Psoas muscle (tissue), 8 donors: ENCODE results near the gene MYB. TPM values are rescaled to one million over a fixed set of nuclear protein-coding genes. Genes with fewer than 3 reads are reported as not detected.

Source experiments
- ATAC-seq, 4 donors: fragments of 200-7000 bp; cut with Tn5 transposase; one replicate each; pipeline ENCODE4 v1.9.1; 2020; ENCODE audit warnings: moderate library complexity in 3 of 4, mild to moderate bottlenecking in 2 of 4
- DNase-seq, 2 donors: peaks; one replicate each; pipeline ENCODE4 v3.0.0-alpha.2; 2020
- H3K27ac ChIP-seq: fragments of 200-600 bp; one replicate; pipeline ENCODE4 v1.8.0; 2022
- H3K27me3 ChIP-seq, 3 donors: fragments of 200-600 bp in 1 of 3; one replicate each; pipeline versions ENCODE4 v1.6.1 to v1.8.0; 2013 to 2022; ENCODE audit warnings: low read length in 2 of 3, mild to moderate bottlenecking in 2 of 3, moderate library complexity in 1 of 3; ENCODE audit not compliant: insufficient read depth in 3 of 3
- H3K36me3 ChIP-seq, 2 donors: fragments of 200-600 bp in 1 of 2; one replicate each; pipeline versions ENCODE4 v1.6.1 to v1.8.0; 2013 to 2022; ENCODE audit warnings: low read depth in 1 of 2, mild to moderate bottlenecking in 1 of 2, moderate library complexity in 1 of 2; ENCODE audit not compliant: insufficient read depth in 1 of 2
- H3K4me1 ChIP-seq: fragments of 200-600 bp; one replicate; pipeline ENCODE4 v1.8.0; 2022
- H3K4me3 ChIP-seq: fragments of 200-600 bp; one replicate; pipeline ENCODE4 v1.8.0; 2022; ENCODE audit warnings: mild to moderate bottlenecking
- H3K9me3 ChIP-seq: fragments of 200-600 bp; one replicate; pipeline ENCODE4 v1.8.0; 2022
- WGBS, 3 donors: extraction: QIAGEN DNeasy Blood & Tissue Kit; methylation state at CpG; one replicate each; pipeline versions ENCODE4 v1.1.6 to v1.1.7; 2013; 5-methylcytosine and 5-hydroxymethylcytosine counted together
- intact Hi-C, 2 donors: fragments of 100-400 bp; cut with DNase I; formaldehyde crosslinking; loops; one replicate each; pipeline versions ENCODE4 v1.11.0 to v1.14.2; 2022
- polyA plus RNA-seq, 3 donors: library from polyadenylated mRNA; stranded (reverse); fragments of 200-250 nt; gene quantifications; one replicate each; pipeline ENCODE4 v1.2.3, GENCODE V29; 2013
- total RNA-seq, 4 donors: library from RNA; stranded (reverse); fragmentation: NEBNext Ultra II Directional in 2 of 4; extraction: Animal tissue kit (Norgen Biotek cat#: 25700) in 2 of 4; gene quantifications; one replicate each; pipeline versions ENCODE4 v1.2.1 to v1.2.4, GENCODE V29; 2021 to 2023
- TF ChIP-seq, protein P1 (sequence below): fragments of 200-600 bp; IDR thresholded peaks from one replicate; pipeline ENCODE4 v1.8.0; 2022; ENCODE audit warnings: antibody characterized with exemption
- donor health status: healthy with polysubstance abuse.
- donor health status: DM: no; HTN: no; CAD: no; lungs with moderate emphysema.
- donor health status: Bipolar disorder and iron deficiency.
- donor health status: healthy.
- donor health status: DM: yes; HTN: yes; CAD: no.
- donor health status: DM: no; HTN: no; CAD: no.
- donor health status: DM: no; HTN: no; CAD: no.
- donor health status: DM: yes; HTN: yes; CAD: no.

The MYB gene
- total and polyA plus RNA-seq, 7 donors: 0.04 to 0.28 (median 0.05) TPM; not detected in 3

GRCh38 chr6:135176058-135176457 is 5.0 kb upstream of the MYB start:
- TF ChIP-seq, protein P1, sequence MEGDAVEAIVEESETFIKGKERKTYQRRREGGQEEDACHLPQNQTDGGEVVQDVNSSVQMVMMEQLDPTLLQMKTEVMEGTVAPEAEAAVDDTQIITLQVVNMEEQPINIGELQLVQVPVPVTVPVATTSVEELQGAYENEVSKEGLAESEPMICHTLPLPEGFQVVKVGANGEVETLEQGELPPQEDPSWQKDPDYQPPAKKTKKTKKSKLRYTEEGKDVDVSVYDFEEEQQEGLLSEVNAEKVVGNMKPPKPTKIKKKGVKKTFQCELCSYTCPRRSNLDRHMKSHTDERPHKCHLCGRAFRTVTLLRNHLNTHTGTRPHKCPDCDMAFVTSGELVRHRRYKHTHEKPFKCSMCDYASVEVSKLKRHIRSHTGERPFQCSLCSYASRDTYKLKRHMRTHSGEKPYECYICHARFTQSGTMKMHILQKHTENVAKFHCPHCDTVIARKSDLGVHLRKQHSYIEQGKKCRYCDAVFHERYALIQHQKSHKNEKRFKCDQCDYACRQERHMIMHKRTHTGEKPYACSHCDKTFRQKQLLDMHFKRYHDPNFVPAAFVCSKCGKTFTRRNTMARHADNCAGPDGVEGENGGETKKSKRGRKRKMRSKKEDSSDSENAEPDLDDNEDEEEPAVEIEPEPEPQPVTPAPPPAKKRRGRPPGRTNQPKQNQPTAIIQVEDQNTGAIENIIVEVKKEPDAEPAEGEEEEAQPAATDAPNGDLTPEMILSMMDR: no peak
- Histone ChIP-seq H3K36me3 (no peaks in the 10 kb centered on the region), H3K27ac (no peak overlapping the region), H3K27me3 (peaks cover 0 to 2% (median 0%) of the 10 kb centered on the region in 3 donors), H3K4me1 (no peaks in the 10 kb centered on the region), H3K9me3 (no peaks in the 10 kb centered on the region), H3K4me3 (no peak overlapping the region)
- intact Hi-C loops: no loop called here
- ATAC-seq: no peak
- DNase-seq: no peak

GRCh38 chr6:135176464-135176863 is 4.6 kb upstream of the MYB start:
- 85 to 88% (median 87%) methylated on average over 6 of the region's 6 CpGs for WGBS, 3 donors
- H3K9me3 ChIP-seq: no peaks in the 10 kb centered on the region
- H3K36me3 ChIP-seq: no peaks in the 10 kb centered on the region
- no peak overlapping the region for H3K4me3 ChIP-seq
- H3K27me3 ChIP-seq: peaks cover 0 to 2% (median under 1%) of the 10 kb centered on the region in 3 donors
- no peak overlapping the region for H3K27ac ChIP-seq
- ATAC-seq: no peak
- no peak for DNase-seq
- intact Hi-C loops: no loop called here
- H3K4me1 ChIP-seq: no peaks in the 10 kb centered on the region
- TF ChIP-seq, protein P1: no peak

- Histone ChIP-seq H3K36me3 (no peaks in the 10 kb centered on the region), H3K27me3 (peaks cover 0 to 29% (median 14%) of the 10 kb centered on the region in 3 donors), H3K4me3 (no peak overlapping the region), H3K9me3 (no peaks in the 10 kb centered on the region), H3K27ac (no peak overlapping the region), H3K4me1 (peaks cover 21% of the 10 kb centered on the region)
- ATAC-seq (no peak), DNase-seq (no peak)
- intact Hi-C loops: no loop called here
- TF ChIP-seq, protein P1: no peak
- WGBS, 3 donors: 74 to 81% (median 81%) methylated on average over 2 of the region's 2 CpGs
Observed at GRCh38 chr6:135179372-135179771, 1.7 kb upstream of the MYB start.

- no peaks in the 10 kb centered on the region for H3K9me3 ChIP-seq
- peaks cover 0 to 36% (median 14%) of the 10 kb centered on the region in 3 donors for H3K27me3 ChIP-seq
- no peaks in the 10 kb centered on the region for H3K36me3 ChIP-seq
- 11 to 16% (median 13%) methylated on average over 14 to 16 of the region's 16 CpGs for WGBS, 3 donors
- H3K4me3 ChIP-seq: peak overlapping the region; percentile 75
- intact Hi-C loops: no loop called here
- H3K27ac ChIP-seq: no peak overlapping the region
- peaks cover 21% of the 10 kb centered on the region for H3K4me1 ChIP-seq
- TF ChIP-seq, protein P1: no peak
- DNase-seq (no peak), ATAC-seq (no peak)
Observed at GRCh38 chr6:135179920-135180541, 1.1 kb upstream of the MYB start.
